Endometrium (tissue), 2 donors: Measurements from ENCODE around the gene IL1RL1.

Experiments
- FAIRE-seq: peaks from 2 replicates; lab custom pipeline; 2012; peaks lifted over from hg19 to GRCh38; lab: Jason Lieb, UNC
- donor health status: control.
- donor health status: control.

IL1RL1 gene

GRCh38 chr2:102368461-102369109 is 57.2 kb downstream of the IL1RL1 start:
- no peak for FAIRE-seq

GRCh38 chr2:102369866-102370265 is 58.5 kb downstream of the IL1RL1 start:
- no peak for FAIRE-seq

- FAIRE-seq, result no peak
These were observed 64.8 kb downstream of the IL1RL1 start for GRCh38 chr2:102376052-102376591.

GRCh38 chr2:102383722-102384121 is 72.4 kb downstream of the IL1RL1 start:
- no peak for FAIRE-seq

- FAIRE-seq, result no peak
These were observed 74.2 kb downstream of the IL1RL1 start for GRCh38 chr2:102385522-102385921.

- no peak for FAIRE-seq
These were observed 74.6 kb downstream of the IL1RL1 start for GRCh38 chr2:102386004-102386403.

GRCh38 chr2:102386867-102387541 is 75.6 kb downstream of the IL1RL1 start:
- FAIRE-seq, result no peak

- FAIRE-seq, result no peak
These were observed 76.6 kb downstream of the IL1RL1 start for GRCh38 chr2:102387763-102388546.

GRCh38 chr2:102391565-102391964 is 80.2 kb downstream of the IL1RL1 start:
- FAIRE-seq, result no peak

GRCh38 chr2:102392096-102392495 is 80.7 kb downstream of the IL1RL1 start:
- no peak for FAIRE-seq

GRCh38 chr2:102392942-102393341 is 81.6 kb downstream of the IL1RL1 start:
- no peak for FAIRE-seq

GRCh38 chr2:102396012-102396411 is 84.6 kb downstream of the IL1RL1 start:
- no peak for FAIRE-seq

- no peak for FAIRE-seq
These were observed 85.8 kb downstream of the IL1RL1 start for GRCh38 chr2:102397209-102397608.

- FAIRE-seq, result no peak
These were observed 88.3 kb downstream of the IL1RL1 start for GRCh38 chr2:102399499-102400141.

GRCh38 chr2:102401456-102401855 is 90.1 kb downstream of the IL1RL1 start:
- no peak for FAIRE-seq
